ENCODE measurements around the gene KRTAP5-6.

KRTAP5-6 gene

DNA sequence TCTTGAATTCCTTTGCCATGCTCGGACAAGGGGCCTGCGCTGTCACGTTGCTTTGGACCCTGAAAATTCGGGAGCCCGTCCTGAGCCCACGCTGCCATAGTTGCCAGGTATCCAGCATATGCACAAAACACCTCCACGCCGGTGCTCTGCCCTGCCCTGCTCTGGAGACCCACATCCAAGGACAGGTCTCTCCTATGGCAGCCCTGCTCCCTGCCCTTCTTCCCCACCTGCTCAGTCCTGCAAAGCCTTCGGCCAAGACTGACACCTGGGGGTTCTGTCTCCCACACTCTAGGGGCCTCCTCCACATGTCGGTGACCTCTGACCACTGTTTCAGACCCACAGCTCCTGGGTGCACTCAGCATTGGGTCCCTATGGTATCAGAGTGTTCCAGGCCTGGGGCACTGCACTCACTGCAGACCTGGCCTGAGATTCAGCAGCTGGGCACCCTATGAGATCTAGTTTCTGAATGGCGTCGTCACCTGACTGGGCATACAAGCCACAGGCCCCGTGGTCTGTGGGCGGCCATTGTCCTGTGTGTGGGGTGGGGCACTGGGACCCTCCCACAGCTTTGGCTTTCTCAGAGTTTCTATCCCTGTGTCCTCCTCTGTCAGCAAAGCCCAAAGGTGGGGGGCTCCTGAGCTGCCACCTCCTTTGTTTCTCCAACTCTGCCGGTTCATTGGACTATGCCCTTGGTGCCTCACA lies 2.0 kb upstream of the KRTAP5-6 start:
- Histone ChIP-seq H3K36me3 (ENCODE audit: control insufficient read depth in 2 of 2, insufficient read depth in 2 of 2, low read length in 2 of 2) (no peaks in the 10 kb centered on the region), H3K9me3 (ENCODE audit: control insufficient read depth in 2 of 2, low read length in 2 of 2) (no peaks in the 10 kb centered on the region), H3K4me3 (ENCODE audit: low read length in 2 of 2) (no peak overlapping the region), H3K27me3 (ENCODE audit: control insufficient read depth in 1 of 2, insufficient read depth in 2 of 2, low read length in 2 of 2) (peaks cover 5 to 11% of the 10 kb centered on the region in 2 donors), H3K9ac (ENCODE audit: low read length in 2 of 2) (no peak overlapping the region), H3K27ac (ENCODE audit: low read length) (no peak overlapping the region), H3K4me1 (ENCODE audit: control insufficient read depth, insufficient read depth, low read length) (peaks cover 11% of the 10 kb centered on the region)

DNA sequence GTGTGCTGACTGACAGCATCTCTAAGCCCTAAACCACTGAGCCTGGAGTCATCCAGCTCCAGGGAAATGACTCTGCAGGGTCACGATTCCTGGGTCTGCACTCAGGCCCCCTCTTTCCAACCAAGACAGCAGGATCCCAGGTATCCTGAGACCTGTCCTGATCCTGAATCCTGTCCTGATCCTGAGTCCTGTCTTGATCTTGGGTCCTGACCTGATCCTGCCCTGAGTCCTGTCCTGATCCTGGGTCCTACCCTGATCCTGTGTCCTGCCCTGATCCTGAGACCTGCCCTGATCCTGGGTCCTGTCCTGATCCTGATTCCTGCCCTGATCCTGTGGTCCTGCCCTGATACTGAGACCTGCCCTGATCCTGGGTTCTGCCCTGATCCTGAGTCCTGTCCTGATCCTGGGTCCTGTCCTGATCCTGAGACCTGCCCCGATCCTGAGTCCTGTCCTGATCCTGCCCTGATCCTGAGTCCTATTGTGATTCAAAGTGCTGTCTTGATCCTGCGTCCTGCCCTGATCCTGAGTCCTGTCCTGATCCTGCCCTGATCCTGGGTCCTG lies 1.4 kb upstream of the KRTAP5-6 start:
- no peak overlapping the region for H3K9ac ChIP-seq (ENCODE audit: low read length in 2 of 2)
- H3K4me3 ChIP-seq (ENCODE audit: low read length in 2 of 2), result no peak overlapping the region
- H3K4me1 ChIP-seq (ENCODE audit: control insufficient read depth, insufficient read depth, low read length), result peaks cover 11% of the 10 kb centered on the region
- H3K27me3 ChIP-seq (ENCODE audit: control insufficient read depth in 1 of 2, insufficient read depth in 2 of 2, low read length in 2 of 2), result peaks cover 8 to 9% of the 10 kb centered on the region in 2 donors
- no peaks in the 10 kb centered on the region for H3K36me3 ChIP-seq (ENCODE audit: control insufficient read depth in 2 of 2, insufficient read depth in 2 of 2, low read length in 2 of 2)
- no peaks in the 10 kb centered on the region for H3K9me3 ChIP-seq (ENCODE audit: control insufficient read depth in 2 of 2, low read length in 2 of 2)
- no peak overlapping the region for H3K27ac ChIP-seq (ENCODE audit: low read length)

DNA sequence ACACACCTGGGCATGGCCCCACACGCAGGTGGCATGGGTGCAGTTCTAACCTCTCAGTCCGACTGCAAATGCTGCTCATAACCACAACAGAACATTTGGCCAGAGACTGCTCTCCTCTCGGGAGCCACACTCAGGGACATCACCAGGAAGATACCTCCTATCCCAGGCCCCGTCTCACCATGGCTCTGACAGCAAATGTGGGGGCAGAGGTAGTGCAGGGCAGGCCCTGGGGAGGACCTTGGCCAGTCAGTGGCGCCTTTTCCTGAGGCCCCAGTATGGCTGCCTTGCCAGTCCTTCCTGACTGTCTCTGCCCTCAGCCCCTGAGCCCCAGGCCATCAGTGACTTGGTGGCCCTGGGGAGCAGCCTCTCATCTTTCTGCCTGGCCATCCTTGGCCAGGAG lies 2.8 kb downstream of the KRTAP5-6 start:
- peaks cover 9 to 11% of the 10 kb centered on the region in 2 donors for H3K27me3 ChIP-seq (ENCODE audit: control insufficient read depth in 1 of 2, insufficient read depth in 2 of 2, low read length in 2 of 2)
- no peaks in the 10 kb centered on the region for H3K9me3 ChIP-seq (ENCODE audit: control insufficient read depth in 2 of 2, low read length in 2 of 2)
- H3K4me1 ChIP-seq (ENCODE audit: control insufficient read depth, insufficient read depth, low read length), result no peaks in the 10 kb centered on the region
- no peak overlapping the region for H3K9ac ChIP-seq (ENCODE audit: low read length in 2 of 2)
- H3K36me3 ChIP-seq (ENCODE audit: control insufficient read depth in 2 of 2, insufficient read depth in 2 of 2, low read length in 2 of 2), result no peaks in the 10 kb centered on the region
- H3K4me3 ChIP-seq (ENCODE audit: low read length in 2 of 2), result no peak overlapping the region
- H3K27ac ChIP-seq (ENCODE audit: low read length), result no peak overlapping the region

DNA sequence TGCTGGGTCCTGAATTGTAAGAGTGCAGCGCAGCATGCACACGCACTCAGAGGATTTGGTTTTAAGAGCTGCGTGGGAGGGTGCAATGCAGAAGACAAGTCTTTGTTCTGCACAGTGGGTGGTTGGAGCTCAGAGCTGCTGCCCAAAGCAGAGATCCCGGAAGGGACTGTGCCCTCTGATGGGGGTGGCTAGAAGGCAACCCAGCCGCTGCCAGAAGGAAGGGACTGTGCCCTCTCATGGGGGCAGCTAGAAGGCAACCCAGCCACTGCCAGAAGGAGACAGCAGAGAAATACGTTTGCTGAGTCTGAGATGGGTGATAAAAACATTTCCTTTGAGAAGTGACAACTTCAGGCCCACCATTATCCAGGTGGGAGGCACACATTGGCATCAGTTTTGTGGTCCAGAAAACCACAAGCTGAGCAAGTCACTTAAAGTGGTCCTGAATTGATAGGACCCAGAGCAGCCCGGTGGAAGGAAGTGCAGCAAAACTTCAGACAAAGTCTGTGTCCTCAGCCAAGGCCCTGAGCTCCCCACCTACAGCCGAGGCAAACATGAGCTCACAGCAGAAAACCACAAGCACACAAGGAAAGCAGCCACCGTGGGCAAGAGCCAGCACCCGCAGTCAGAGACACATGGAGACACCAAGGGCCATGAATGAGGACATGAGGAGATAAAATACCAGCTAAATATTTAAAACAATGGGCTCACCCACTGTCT lies 4.3 kb downstream of the KRTAP5-6 start:
- Histone ChIP-seq H3K9ac (ENCODE audit: low read length in 2 of 2) (no peak overlapping the region), H3K27ac (ENCODE audit: low read length) (no peak overlapping the region), H3K36me3 (ENCODE audit: control insufficient read depth in 2 of 2, insufficient read depth in 2 of 2, low read length in 2 of 2) (no peaks in the 10 kb centered on the region), H3K27me3 (ENCODE audit: control insufficient read depth in 1 of 2, insufficient read depth in 2 of 2, low read length in 2 of 2) (peaks cover 9% of the 10 kb centered on the region in 2 donors), H3K4me1 (ENCODE audit: control insufficient read depth, insufficient read depth, low read length) (no peaks in the 10 kb centered on the region), H3K9me3 (ENCODE audit: control insufficient read depth in 2 of 2, low read length in 2 of 2) (no peaks in the 10 kb centered on the region), H3K4me3 (ENCODE audit: low read length in 2 of 2) (no peak overlapping the region)

DNA sequence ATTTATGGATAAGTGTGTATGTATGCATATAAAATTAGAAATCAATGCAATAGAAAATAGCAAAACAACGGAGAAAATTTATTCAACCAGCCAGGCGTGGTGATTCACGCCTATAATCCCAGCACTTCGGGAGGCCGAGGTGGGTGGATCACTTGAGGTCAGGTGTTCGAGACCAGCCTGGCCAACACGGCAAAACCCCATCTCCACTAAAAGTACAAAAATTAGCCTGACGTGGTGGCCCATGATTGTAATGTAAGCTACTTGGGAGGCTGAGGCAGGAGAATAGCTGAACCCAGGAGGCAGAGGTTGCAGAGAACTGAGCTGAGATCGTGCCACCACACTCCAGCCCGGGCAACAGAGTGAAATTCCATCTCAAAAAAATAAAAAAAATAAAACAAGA lies 5.5 kb downstream of the KRTAP5-6 start:
- H3K9ac ChIP-seq (ENCODE audit: low read length in 2 of 2), result no peak overlapping the region
- H3K9me3 ChIP-seq (ENCODE audit: control insufficient read depth in 2 of 2, low read length in 2 of 2), result no peaks in the 10 kb centered on the region
- H3K4me1 ChIP-seq (ENCODE audit: control insufficient read depth, insufficient read depth, low read length), result no peaks in the 10 kb centered on the region
- no peak overlapping the region for H3K4me3 ChIP-seq (ENCODE audit: low read length in 2 of 2)
- H3K27ac ChIP-seq (ENCODE audit: low read length), result no peak overlapping the region
- H3K27me3 ChIP-seq (ENCODE audit: control insufficient read depth in 1 of 2, insufficient read depth in 2 of 2, low read length in 2 of 2), result peaks cover 9 to 12% of the 10 kb centered on the region in 2 donors
- H3K36me3 ChIP-seq (ENCODE audit: control insufficient read depth in 2 of 2, insufficient read depth in 2 of 2, low read length in 2 of 2), result no peaks in the 10 kb centered on the region

DNA sequence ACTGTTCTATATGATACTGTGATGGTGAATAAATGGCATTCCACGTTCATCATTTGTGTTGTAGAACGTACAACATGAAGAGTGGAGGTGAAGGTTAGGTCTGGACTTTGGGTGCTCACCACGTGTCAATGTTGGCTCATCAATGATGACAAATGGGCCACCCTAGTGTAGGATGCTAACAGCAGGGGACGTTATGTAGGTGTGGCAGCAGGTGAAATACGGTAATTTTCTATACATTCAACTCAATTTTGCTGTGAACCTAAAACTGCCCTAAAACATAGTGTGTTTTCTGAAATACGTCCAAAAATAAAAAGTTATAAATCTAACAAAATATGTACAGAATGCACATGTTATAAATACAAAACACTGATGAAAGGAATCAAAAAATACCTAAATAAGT lies 6.2 kb downstream of the KRTAP5-6 start:
- Histone ChIP-seq H3K36me3 (ENCODE audit: control insufficient read depth in 2 of 2, insufficient read depth in 2 of 2, low read length in 2 of 2) (no peaks in the 10 kb centered on the region), H3K27me3 (ENCODE audit: control insufficient read depth in 1 of 2, insufficient read depth in 2 of 2, low read length in 2 of 2) (peaks cover 9 to 12% of the 10 kb centered on the region in 2 donors), H3K9me3 (ENCODE audit: control insufficient read depth in 2 of 2, low read length in 2 of 2) (no peaks in the 10 kb centered on the region), H3K9ac (ENCODE audit: low read length in 2 of 2) (no peak overlapping the region), H3K27ac (ENCODE audit: low read length) (no peak overlapping the region), H3K4me1 (ENCODE audit: control insufficient read depth, insufficient read depth, low read length) (no peaks in the 10 kb centered on the region), H3K4me3 (ENCODE audit: low read length in 2 of 2) (no peak overlapping the region)

DNA sequence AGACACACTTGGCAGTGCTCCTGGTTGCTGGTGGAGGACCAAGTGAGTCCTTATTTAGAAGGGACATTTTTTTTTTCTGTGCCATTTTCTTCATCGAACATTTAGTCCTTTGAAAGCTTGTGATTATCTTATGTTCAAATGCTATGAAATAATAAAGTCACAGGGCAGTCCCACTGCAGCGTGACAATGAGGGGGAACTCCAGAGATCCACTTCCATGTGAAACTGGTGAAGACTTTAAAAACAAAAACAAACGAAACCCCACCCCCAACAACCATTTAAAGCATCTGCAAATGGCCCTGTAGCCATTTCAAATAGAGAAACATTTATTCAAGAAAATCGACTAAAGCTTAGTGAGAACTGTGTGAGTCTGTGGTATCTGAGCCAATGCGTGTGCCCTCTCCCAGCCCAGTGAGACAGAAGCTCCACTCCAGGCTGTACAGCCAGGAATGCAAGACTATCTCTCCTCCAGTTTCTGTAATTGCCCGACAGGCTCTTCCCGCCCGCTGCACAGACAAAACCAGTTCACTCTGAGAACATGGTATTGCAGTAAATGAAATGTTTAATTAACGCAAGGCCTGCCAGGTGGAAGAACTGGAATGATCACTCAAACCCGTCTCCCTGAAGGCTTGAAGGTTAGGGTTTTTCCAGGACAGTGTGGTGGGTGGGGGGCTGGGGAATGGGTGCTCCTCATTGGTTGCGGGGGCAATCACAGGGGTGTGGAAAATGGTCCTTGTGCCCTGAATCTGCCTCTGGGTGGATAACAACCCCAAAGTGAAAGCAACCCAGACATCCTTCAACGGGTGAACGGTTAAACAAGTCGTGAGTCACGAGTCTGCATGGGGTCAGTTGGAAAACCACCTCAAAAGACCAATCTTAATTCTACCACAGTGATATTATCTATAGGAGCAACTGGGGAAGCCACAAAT lies 8.4 kb downstream of the KRTAP5-6 start:
- no peak overlapping the region for H3K9ac ChIP-seq (ENCODE audit: low read length in 2 of 2)
- peaks cover under 1 to 9% of the 10 kb centered on the region in 2 donors for H3K27me3 ChIP-seq (ENCODE audit: control insufficient read depth in 1 of 2, insufficient read depth in 2 of 2, low read length in 2 of 2)
- H3K4me1 ChIP-seq (ENCODE audit: control insufficient read depth, insufficient read depth, low read length), result no peaks in the 10 kb centered on the region
- no peaks in the 10 kb centered on the region for H3K36me3 ChIP-seq (ENCODE audit: control insufficient read depth in 2 of 2, insufficient read depth in 2 of 2, low read length in 2 of 2)
- H3K9me3 ChIP-seq (ENCODE audit: control insufficient read depth in 2 of 2, low read length in 2 of 2), result no peaks in the 10 kb centered on the region
- H3K27ac ChIP-seq (ENCODE audit: low read length), result no peak overlapping the region
- no peak overlapping the region for H3K4me3 ChIP-seq (ENCODE audit: low read length in 2 of 2)

DNA sequence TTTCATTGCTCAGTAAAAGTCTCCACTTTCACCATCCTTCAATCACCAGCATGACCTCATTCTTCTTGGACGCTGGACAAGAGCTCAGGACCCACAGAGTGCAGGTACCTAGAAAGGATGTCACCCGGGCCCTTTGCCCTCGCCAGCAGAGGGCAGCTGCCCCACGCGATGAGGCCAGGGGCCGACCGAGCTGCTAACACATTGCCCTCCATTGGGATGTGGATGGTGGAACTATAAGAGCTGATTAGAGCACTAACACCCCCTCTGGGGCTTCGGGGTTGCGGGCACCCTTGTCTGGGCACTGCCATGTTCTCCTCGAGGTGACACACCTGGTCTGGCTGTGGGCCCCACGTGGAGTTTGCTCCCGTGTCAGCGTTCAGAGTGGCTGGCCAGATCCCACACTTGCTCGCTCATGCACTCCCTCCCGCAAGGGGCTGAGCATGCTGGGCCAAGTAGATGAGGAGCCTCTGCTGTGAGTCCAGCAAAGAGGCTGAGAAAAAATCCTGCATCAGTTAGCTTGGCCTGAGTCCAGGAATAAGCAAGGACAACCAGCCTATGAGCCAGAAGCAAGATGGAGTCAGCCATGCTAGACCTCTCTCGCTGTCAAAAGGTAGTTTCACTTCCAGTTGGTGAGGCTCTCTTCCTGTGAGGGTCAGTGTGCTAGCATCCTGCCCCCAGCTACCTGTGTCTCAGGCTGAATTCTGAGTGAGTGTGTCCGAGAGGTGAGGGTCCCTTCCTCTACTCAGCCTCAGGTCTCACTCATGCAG lies 9.8 kb downstream of the KRTAP5-6 start:
- Histone ChIP-seq H3K27me3 (ENCODE audit: control insufficient read depth in 1 of 2, insufficient read depth in 2 of 2, low read length in 2 of 2) (peaks cover 0 to 6% of the 10 kb centered on the region in 2 donors), H3K4me3 (ENCODE audit: low read length in 2 of 2) (no peak overlapping the region), H3K27ac (ENCODE audit: low read length) (no peak overlapping the region), H3K4me1 (ENCODE audit: control insufficient read depth, insufficient read depth, low read length) (no peaks in the 10 kb centered on the region), H3K9ac (ENCODE audit: low read length in 2 of 2) (no peak overlapping the region), H3K9me3 (ENCODE audit: control insufficient read depth in 2 of 2, low read length in 2 of 2) (no peaks in the 10 kb centered on the region), H3K36me3 (ENCODE audit: control insufficient read depth in 2 of 2, insufficient read depth in 2 of 2, low read length in 2 of 2) (no peaks in the 10 kb centered on the region)

DNA sequence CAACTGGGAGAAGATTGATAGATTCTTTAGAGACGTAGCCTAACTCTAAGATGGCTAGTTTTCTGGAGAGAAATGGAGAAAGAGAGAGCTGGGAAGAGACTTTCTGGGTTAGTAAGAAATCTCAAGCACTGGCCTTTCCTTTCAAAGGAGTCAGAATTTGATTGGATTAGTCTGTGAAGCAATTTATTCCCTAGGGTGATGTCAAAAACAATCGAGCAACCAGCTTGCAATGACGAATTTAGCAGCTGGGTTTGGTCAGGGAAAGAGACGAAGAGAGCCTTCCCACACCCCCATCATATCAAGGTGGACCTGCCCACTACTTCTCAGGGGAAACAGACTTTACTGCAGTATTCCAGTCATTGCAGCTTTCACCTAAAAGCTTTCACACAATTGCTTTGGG lies 10.8 kb downstream of the KRTAP5-6 start:
- Histone ChIP-seq H3K27me3 (ENCODE audit: control insufficient read depth in 1 of 2, insufficient read depth in 2 of 2, low read length in 2 of 2) (peaks cover 0 to 6% of the 10 kb centered on the region in 2 donors), H3K4me3 (ENCODE audit: low read length in 2 of 2) (no peak overlapping the region), H3K4me1 (ENCODE audit: control insufficient read depth, insufficient read depth, low read length) (no peaks in the 10 kb centered on the region), H3K9ac (ENCODE audit: low read length in 2 of 2) (no peak overlapping the region), H3K27ac (ENCODE audit: low read length) (no peak overlapping the region), H3K9me3 (ENCODE audit: control insufficient read depth in 2 of 2, low read length in 2 of 2) (no peaks in the 10 kb centered on the region), H3K36me3 (ENCODE audit: control insufficient read depth in 2 of 2, insufficient read depth in 2 of 2, low read length in 2 of 2) (no peaks in the 10 kb centered on the region)

DNA sequence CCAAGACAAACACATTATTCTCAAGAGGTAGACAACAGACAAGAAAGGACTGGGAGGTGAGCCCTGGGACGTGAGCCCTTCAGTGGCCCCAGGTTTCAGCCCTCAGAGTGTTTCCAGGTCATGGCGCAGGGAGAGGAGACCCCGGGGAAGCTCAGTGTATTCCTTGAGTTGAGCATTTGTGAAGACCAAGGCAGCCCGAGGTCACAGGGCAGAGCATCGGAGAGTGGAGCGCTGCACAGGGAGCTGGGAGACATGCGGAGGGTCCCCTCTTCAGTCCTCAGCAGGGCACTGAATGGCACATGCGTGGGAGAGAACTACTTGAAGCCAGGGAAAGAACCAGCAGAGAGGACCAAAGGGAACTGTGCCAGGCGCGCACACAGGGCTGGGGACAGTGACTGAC lies 11.7 kb downstream of the KRTAP5-6 start:
- no peaks in the 10 kb centered on the region for H3K9me3 ChIP-seq (ENCODE audit: control insufficient read depth in 2 of 2, low read length in 2 of 2)
- no peaks in the 10 kb centered on the region for H3K36me3 ChIP-seq (ENCODE audit: control insufficient read depth in 2 of 2, insufficient read depth in 2 of 2, low read length in 2 of 2)
- no peaks in the 10 kb centered on the region for H3K4me1 ChIP-seq (ENCODE audit: control insufficient read depth, insufficient read depth, low read length)
- peaks cover 0 to 6% of the 10 kb centered on the region in 2 donors for H3K27me3 ChIP-seq (ENCODE audit: control insufficient read depth in 1 of 2, insufficient read depth in 2 of 2, low read length in 2 of 2)
- no peak overlapping the region for H3K27ac ChIP-seq (ENCODE audit: low read length)
- no peak overlapping the region for H3K9ac ChIP-seq (ENCODE audit: low read length in 2 of 2)
- H3K4me3 ChIP-seq (ENCODE audit: low read length in 2 of 2), result no peak overlapping the region
